WTC11 (cell line): ENCODE measurements around the gene RAPGEF6.

ENCODE experiments used
- CREM ChIP-seq: sonication (generic); formaldehyde crosslinking; IDR thresholded peaks from 2 replicates; pipeline ENCODE4 v1.8.1; 2022; ENCODE audit warnings: mild to moderate bottlenecking, missing genetic modification reagents, moderate library complexity
- GABPB1 ChIP-seq: sonication (generic); formaldehyde crosslinking; IDR thresholded peaks from 2 replicates; pipeline ENCODE4 v1.8.1; 2023; ENCODE audit warnings: mild to moderate bottlenecking, missing genetic modification reagents
- NFYB ChIP-seq: sonication (generic); formaldehyde crosslinking; conservative IDR thresholded peaks from 2 replicates; pipeline ENCODE4 v1.8.0; 2022; ENCODE audit warnings: low read depth, missing genetic modification reagents
- NR1H2 ChIP-seq: sonication (generic); formaldehyde crosslinking; IDR thresholded peaks from 2 replicates; pipeline ENCODE4 v1.9.0; 2021; ENCODE audit warnings: mild to moderate bottlenecking, moderate library complexity, missing genetic modification reagents
- NR3C1 ChIP-seq: sonication (generic); formaldehyde crosslinking; conservative IDR thresholded peaks from 2 replicates; pipeline ENCODE4 v1.8.1; 2023; ENCODE audit warnings: low read depth, mild to moderate bottlenecking, missing genetic modification reagents
- SP1 ChIP-seq: sonication (generic); formaldehyde crosslinking; conservative IDR thresholded peaks from 2 replicates; pipeline ENCODE4 v1.8.1; 2022; ENCODE audit warnings: missing genetic modification reagents
- TCF7 ChIP-seq: sonication (generic); formaldehyde crosslinking; IDR thresholded peaks from 2 replicates; pipeline ENCODE4 v1.8.0; 2022; ENCODE audit warnings: mild to moderate bottlenecking, low read depth, missing genetic modification reagents, moderate library complexity
- ZNF416 ChIP-seq: fragments of 250-450 bp; sonication (Bioruptor Pico); IDR thresholded peaks from 2 replicates; pipeline ENCODE4 v1.9.0; 2021; ENCODE audit warnings: mild to moderate bottlenecking, inconsistent platforms
- TF ChIP-seq, protein P1 (sequence below): fragments of 200-600 bp; IDR thresholded peaks from 2 replicates; pipeline ENCODE4 v1.8.0; 2022; ENCODE audit warnings: antibody characterized with exemption
- TF ChIP-seq, protein P2 (sequence below): sonication (generic); formaldehyde crosslinking; IDR thresholded peaks from 2 replicates; pipeline ENCODE4 v1.8.1; 2022; ENCODE audit warnings: mild to moderate bottlenecking, moderate library complexity, missing genetic modification reagents
- TF ChIP-seq, protein P3 (sequence below): sonication (generic); formaldehyde crosslinking; IDR thresholded peaks from 2 replicates; pipeline ENCODE4 v1.8.0; 2022; ENCODE audit warnings: mild to moderate bottlenecking, missing genetic modification reagents
- TF ChIP-seq, protein P4 (sequence below): sonication (generic); formaldehyde crosslinking; IDR thresholded peaks from 2 replicates; pipeline ENCODE4 v1.8.1; 2022; ENCODE audit warnings: missing genetic modification reagents, borderline replicate concordance
- TF ChIP-seq, protein P5 (sequence below): sonication (generic); formaldehyde crosslinking; IDR thresholded peaks from 2 replicates; pipeline ENCODE4 v1.8.0; 2022; ENCODE audit warnings: mild to moderate bottlenecking, missing genetic modification reagents
- TF ChIP-seq, protein P6 (sequence below): sonication (generic); formaldehyde crosslinking; IDR thresholded peaks from 2 replicates; pipeline ENCODE4 v1.8.1; 2023; ENCODE audit warnings: mild to moderate bottlenecking, missing genetic modification reagents, moderate library complexity

DNA sequence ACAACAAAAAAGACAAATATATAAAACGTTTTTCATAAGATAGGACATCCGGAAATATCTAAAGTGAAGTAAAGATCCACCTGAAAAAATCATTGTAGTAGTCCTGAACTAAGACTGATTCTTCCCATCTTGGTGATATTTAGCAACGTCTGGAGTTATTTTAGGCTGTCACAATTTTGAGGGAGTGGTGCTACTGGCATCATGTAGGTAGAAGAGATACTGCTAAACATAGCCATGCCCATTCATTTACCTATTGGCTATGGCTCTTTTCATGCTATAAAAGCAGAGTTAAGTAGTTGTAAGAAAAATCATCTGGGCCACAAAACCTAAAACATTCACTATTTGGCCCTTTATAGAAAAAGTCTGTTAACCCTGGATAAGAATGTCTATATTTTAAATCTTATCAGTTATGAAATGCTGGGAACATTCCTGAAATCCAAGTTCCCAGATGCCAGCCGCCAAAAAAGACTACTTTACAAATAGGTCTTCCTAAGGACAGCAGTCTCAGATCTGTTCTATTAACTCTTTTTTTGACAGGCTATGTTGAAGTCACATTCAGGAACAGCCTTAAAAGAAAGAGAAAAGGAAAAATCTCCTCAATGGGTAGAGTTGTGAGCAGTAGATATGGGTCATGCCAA lies 27.0 kb downstream of the RAPGEF6 start:
- TF ChIP-seq, protein P1, sequence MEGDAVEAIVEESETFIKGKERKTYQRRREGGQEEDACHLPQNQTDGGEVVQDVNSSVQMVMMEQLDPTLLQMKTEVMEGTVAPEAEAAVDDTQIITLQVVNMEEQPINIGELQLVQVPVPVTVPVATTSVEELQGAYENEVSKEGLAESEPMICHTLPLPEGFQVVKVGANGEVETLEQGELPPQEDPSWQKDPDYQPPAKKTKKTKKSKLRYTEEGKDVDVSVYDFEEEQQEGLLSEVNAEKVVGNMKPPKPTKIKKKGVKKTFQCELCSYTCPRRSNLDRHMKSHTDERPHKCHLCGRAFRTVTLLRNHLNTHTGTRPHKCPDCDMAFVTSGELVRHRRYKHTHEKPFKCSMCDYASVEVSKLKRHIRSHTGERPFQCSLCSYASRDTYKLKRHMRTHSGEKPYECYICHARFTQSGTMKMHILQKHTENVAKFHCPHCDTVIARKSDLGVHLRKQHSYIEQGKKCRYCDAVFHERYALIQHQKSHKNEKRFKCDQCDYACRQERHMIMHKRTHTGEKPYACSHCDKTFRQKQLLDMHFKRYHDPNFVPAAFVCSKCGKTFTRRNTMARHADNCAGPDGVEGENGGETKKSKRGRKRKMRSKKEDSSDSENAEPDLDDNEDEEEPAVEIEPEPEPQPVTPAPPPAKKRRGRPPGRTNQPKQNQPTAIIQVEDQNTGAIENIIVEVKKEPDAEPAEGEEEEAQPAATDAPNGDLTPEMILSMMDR: no peak
- no peak for TF ChIP-seq NFYB (CRISPR knock-in tag)
- TF ChIP-seq TCF7 (CRISPR knock-in tag): no peak
- TF ChIP-seq, protein P2, sequence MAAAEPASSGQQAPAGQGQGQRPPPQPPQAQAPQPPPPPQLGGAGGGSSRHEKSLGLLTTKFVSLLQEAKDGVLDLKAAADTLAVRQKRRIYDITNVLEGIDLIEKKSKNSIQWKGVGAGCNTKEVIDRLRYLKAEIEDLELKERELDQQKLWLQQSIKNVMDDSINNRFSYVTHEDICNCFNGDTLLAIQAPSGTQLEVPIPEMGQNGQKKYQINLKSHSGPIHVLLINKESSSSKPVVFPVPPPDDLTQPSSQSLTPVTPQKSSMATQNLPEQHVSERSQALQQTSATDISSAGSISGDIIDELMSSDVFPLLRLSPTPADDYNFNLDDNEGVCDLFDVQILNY (CRISPR knock-in tag): no peak
- TF ChIP-seq, protein P3, sequence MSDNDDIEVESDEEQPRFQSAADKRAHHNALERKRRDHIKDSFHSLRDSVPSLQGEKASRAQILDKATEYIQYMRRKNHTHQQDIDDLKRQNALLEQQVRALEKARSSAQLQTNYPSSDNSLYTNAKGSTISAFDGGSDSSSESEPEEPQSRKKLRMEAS (CRISPR knock-in tag): no peak
- TF ChIP-seq, protein P4, sequence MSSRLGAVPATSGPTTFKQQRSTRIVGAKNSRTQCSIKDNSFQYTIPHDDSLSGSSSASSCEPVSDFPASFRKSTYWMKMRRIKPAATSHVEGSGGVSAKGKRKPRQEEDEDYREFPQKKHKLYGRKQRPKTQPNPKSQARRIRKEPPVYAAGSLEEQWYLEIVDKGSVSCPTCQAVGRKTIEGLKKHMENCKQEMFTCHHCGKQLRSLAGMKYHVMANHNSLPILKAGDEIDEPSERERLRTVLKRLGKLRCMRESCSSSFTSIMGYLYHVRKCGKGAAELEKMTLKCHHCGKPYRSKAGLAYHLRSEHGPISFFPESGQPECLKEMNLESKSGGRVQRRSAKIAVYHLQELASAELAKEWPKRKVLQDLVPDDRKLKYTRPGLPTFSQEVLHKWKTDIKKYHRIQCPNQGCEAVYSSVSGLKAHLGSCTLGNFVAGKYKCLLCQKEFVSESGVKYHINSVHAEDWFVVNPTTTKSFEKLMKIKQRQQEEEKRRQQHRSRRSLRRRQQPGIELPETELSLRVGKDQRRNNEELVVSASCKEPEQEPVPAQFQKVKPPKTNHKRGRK (CRISPR knock-in tag): no peak
- TF ChIP-seq, protein P5, sequence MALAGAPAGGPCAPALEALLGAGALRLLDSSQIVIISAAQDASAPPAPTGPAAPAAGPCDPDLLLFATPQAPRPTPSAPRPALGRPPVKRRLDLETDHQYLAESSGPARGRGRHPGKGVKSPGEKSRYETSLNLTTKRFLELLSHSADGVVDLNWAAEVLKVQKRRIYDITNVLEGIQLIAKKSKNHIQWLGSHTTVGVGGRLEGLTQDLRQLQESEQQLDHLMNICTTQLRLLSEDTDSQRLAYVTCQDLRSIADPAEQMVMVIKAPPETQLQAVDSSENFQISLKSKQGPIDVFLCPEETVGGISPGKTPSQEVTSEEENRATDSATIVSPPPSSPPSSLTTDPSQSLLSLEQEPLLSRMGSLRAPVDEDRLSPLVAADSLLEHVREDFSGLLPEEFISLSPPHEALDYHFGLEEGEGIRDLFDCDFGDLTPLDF: no peak
- no peak for TF ChIP-seq SP1 (CRISPR knock-in tag)
- no peak for TF ChIP-seq GABPB1 (CRISPR knock-in tag)
- TF ChIP-seq, protein P6, sequence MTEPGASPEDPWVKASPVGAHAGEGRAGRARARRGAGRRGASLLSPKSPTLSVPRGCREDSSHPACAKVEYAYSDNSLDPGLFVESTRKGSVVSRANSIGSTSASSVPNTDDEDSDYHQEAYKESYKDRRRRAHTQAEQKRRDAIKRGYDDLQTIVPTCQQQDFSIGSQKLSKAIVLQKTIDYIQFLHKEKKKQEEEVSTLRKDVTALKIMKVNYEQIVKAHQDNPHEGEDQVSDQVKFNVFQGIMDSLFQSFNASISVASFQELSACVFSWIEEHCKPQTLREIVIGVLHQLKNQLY: no peak
- TF ChIP-seq NR1H2 (CRISPR knock-in tag): no peak
- TF ChIP-seq NR3C1 (CRISPR knock-in tag): no peak
- no peak for TF ChIP-seq ZNF416 (CRISPR knock-in tag)
- TF ChIP-seq CREM: no peak
